ENCODE measurements around the gene SAA1.
"Not testable (repeated sequence)": the region's sequence is repeated elsewhere in the genome, so short reads cannot be mapped to it uniquely, and the experiment has no call there.

Gene SAA1

GRCh38 chr11:18245396-18245795, 20.7 kb upstream of the SAA1 start:
- peaks cover 10% of the 10 kb centered on the region for H3K27me3 ChIP-seq (ENCODE audit: insufficient read depth, low read length)
- no peaks in the 10 kb centered on the region for H3K36me3 ChIP-seq (ENCODE audit: insufficient read depth, low read length)
- no peak overlapping the region for H3K4me3 ChIP-seq (ENCODE audit: low read length)
- H2AFZ ChIP-seq (ENCODE audit: low read depth, low read length) = no peak overlapping the region
- H3K4me1 ChIP-seq (ENCODE audit: insufficient read depth, low read length) = no peaks in the 10 kb centered on the region
- no peaks in the 10 kb centered on the region for H3K9me3 ChIP-seq (ENCODE audit: low read length)

GRCh38 chr11:18246379-18247190, 19.5 kb upstream of the SAA1 start:
- H3K4me3 ChIP-seq (ENCODE audit: low read length); H3K9me3 ChIP-seq (ENCODE audit: low read length); H2AFZ ChIP-seq (ENCODE audit: low read depth, low read length); H3K4me1 ChIP-seq (ENCODE audit: insufficient read depth, low read length); H3K27me3 ChIP-seq (ENCODE audit: insufficient read depth, low read length); H3K36me3 ChIP-seq (ENCODE audit: insufficient read depth, low read length): not testable (repeated sequence)

- H2AFZ ChIP-seq (ENCODE audit: low read depth, low read length); H3K4me1 ChIP-seq (ENCODE audit: insufficient read depth, low read length); H3K4me3 ChIP-seq (ENCODE audit: low read length); H3K9me3 ChIP-seq (ENCODE audit: low read length); H3K27me3 ChIP-seq (ENCODE audit: insufficient read depth, low read length); H3K36me3 ChIP-seq (ENCODE audit: insufficient read depth, low read length): not testable (repeated sequence)
Observed at GRCh38 chr11:18247191-18247581, 18.9 kb upstream of the SAA1 start.

GRCh38 chr11:18248561-18248960, 17.5 kb upstream of the SAA1 start, which contains the start of gene SAA2:
TSS of gene SAA2 (minus strand) at chr11:18248668. CDS start at chr11:18248011, 657 bp downstream.
- Histone ChIP-seq H3K4me3 (ENCODE audit: low read length) (no peak within 1 kb of the TSS), H3K4me1 (ENCODE audit: insufficient read depth, low read length) (no peaks in the 10 kb centered on the region), H3K9me3 (ENCODE audit: low read length) (no peaks in the 10 kb centered on the region), H2AFZ (ENCODE audit: low read depth, low read length) (no peak within 1 kb of the TSS), H3K27me3 (ENCODE audit: insufficient read depth, low read length) (peaks cover 10% of the 10 kb centered on the region), H3K36me3 (ENCODE audit: insufficient read depth, low read length) (no peaks in the 10 kb centered on the region)

GRCh38 chr11:18253233-18253632, 12.8 kb upstream of the SAA1 start:
- Histone ChIP-seq H3K36me3 (ENCODE audit: insufficient read depth, low read length) (no peaks in the 10 kb centered on the region), H3K27me3 (ENCODE audit: insufficient read depth, low read length) (peaks cover 10% of the 10 kb centered on the region), H3K4me1 (ENCODE audit: insufficient read depth, low read length) (no peaks in the 10 kb centered on the region)

GRCh38 chr11:18253778-18254338, 12.2 kb upstream of the SAA1 start:
- Histone ChIP-seq H3K27me3 (ENCODE audit: insufficient read depth, low read length) (peaks cover 5% of the 10 kb centered on the region), H3K36me3 (ENCODE audit: insufficient read depth, low read length) (no peaks in the 10 kb centered on the region), H2AFZ (ENCODE audit: low read depth, low read length) (no peak overlapping the region), H3K9me3 (ENCODE audit: low read length) (no peaks in the 10 kb centered on the region), H3K4me3 (ENCODE audit: low read length) (no peak overlapping the region), H3K4me1 (ENCODE audit: insufficient read depth, low read length) (no peaks in the 10 kb centered on the region)

More at GRCh38 chr11:18253233-18253632, 12.8 kb upstream of the SAA1 start:
- Histone ChIP-seq H3K4me3 (ENCODE audit: low read length) (no peak overlapping the region), H3K9me3 (ENCODE audit: low read length) (no peaks in the 10 kb centered on the region), H2AFZ (ENCODE audit: low read depth, low read length) (no peak overlapping the region)

- Histone ChIP-seq H3K4me3 (ENCODE audit: low read length) (no peak overlapping the region), H3K36me3 (ENCODE audit: insufficient read depth, low read length) (no peaks in the 10 kb centered on the region), H3K4me1 (ENCODE audit: insufficient read depth, low read length) (no peaks in the 10 kb centered on the region), H2AFZ (ENCODE audit: low read depth, low read length) (no peak overlapping the region), H3K27me3 (ENCODE audit: insufficient read depth, low read length) (no peaks in the 10 kb centered on the region), H3K9me3 (ENCODE audit: low read length) (no peaks in the 10 kb centered on the region)
Observed at GRCh38 chr11:18254781-18255361, 11.2 kb upstream of the SAA1 start.

GRCh38 chr11:18259259-18259658, 6.8 kb upstream of the SAA1 start:
- H3K36me3 ChIP-seq (ENCODE audit: insufficient read depth, low read length) = no peaks in the 10 kb centered on the region
- no peaks in the 10 kb centered on the region for H3K9me3 ChIP-seq (ENCODE audit: low read length)
- no peak overlapping the region for H2AFZ ChIP-seq (ENCODE audit: low read depth, low read length)
- no peaks in the 10 kb centered on the region for H3K4me1 ChIP-seq (ENCODE audit: insufficient read depth, low read length)
- H3K4me3 ChIP-seq (ENCODE audit: low read length) = no peak overlapping the region
- H3K27me3 ChIP-seq (ENCODE audit: insufficient read depth, low read length) = no peaks in the 10 kb centered on the region

- H3K4me1 ChIP-seq (ENCODE audit: insufficient read depth, low read length) = no peaks in the 10 kb centered on the region
- H2AFZ ChIP-seq (ENCODE audit: low read depth, low read length) = no peak overlapping the region
- H3K4me3 ChIP-seq (ENCODE audit: low read length) = no peak overlapping the region
- H3K9me3 ChIP-seq (ENCODE audit: low read length) = no peaks in the 10 kb centered on the region
- H3K27me3 ChIP-seq (ENCODE audit: insufficient read depth, low read length) = peaks cover 6% of the 10 kb centered on the region
- H3K36me3 ChIP-seq (ENCODE audit: insufficient read depth, low read length) = no peaks in the 10 kb centered on the region
Observed at GRCh38 chr11:18261721-18262120, 4.3 kb upstream of the SAA1 start.

- H3K9me3 ChIP-seq (ENCODE audit: low read length); H3K4me1 ChIP-seq (ENCODE audit: insufficient read depth, low read length); H3K27me3 ChIP-seq (ENCODE audit: insufficient read depth, low read length); H3K4me3 ChIP-seq (ENCODE audit: low read length); H2AFZ ChIP-seq (ENCODE audit: low read depth, low read length); H3K36me3 ChIP-seq (ENCODE audit: insufficient read depth, low read length): not testable (repeated sequence)
Observed at GRCh38 chr11:18262681-18263350, 3.2 kb upstream of the SAA1 start.

- H2AFZ ChIP-seq (ENCODE audit: low read depth, low read length) = no peak overlapping the region
- no peaks in the 10 kb centered on the region for H3K9me3 ChIP-seq (ENCODE audit: low read length)
- H3K4me1 ChIP-seq (ENCODE audit: insufficient read depth, low read length) = no peaks in the 10 kb centered on the region
- H3K36me3 ChIP-seq (ENCODE audit: insufficient read depth, low read length) = no peaks in the 10 kb centered on the region
- no peak overlapping the region for H3K4me3 ChIP-seq (ENCODE audit: low read length)
- peaks cover 6% of the 10 kb centered on the region for H3K27me3 ChIP-seq (ENCODE audit: insufficient read depth, low read length)
Observed at GRCh38 chr11:18264035-18264434, 2.0 kb upstream of the SAA1 start.

GRCh38 chr11:18264677-18265555, 1.1 kb upstream of the SAA1 start:
- Histone ChIP-seq H3K4me1 (ENCODE audit: insufficient read depth, low read length) (no peaks in the 10 kb centered on the region), H3K4me3 (ENCODE audit: low read length) (no peak overlapping the region), H3K27me3 (ENCODE audit: insufficient read depth, low read length) (peaks cover 6% of the 10 kb centered on the region)

More at GRCh38 chr11:18264677-18265555, 1.1 kb upstream of the SAA1 start:
- H3K36me3 ChIP-seq (ENCODE audit: insufficient read depth, low read length) = no peaks in the 10 kb centered on the region
- no peak overlapping the region for H2AFZ ChIP-seq (ENCODE audit: low read depth, low read length)
- H3K9me3 ChIP-seq (ENCODE audit: low read length) = no peaks in the 10 kb centered on the region

All from neuron (in vitro differentiated cells).